GM18861 (cell line): ENCODE measurements around the gene PPP2R5A.
A peak's percentile ranks its signal among the peaks of the same experiment; 100 is the strongest.

Source experiments
- ATAC-seq: cut with Tn5 transposase; IDR thresholded peaks from one replicate; pipeline ENCODE4 v1.9.1; 2021; ENCODE audit not compliant: unreplicated experiment

The PPP2R5A gene

GRCh38 chr1:212284744-212285684 is at the start of gene PPP2R5A:
Gene PPP2R5A (plus strand): TSS chr1:212285410. CDS start chr1:212286111, 701 bp downstream.
- ATAC-seq, result peak; percentile 83

GRCh38 chr1:212235857-212236256 is 49.4 kb upstream of the PPP2R5A start:
- no peak for ATAC-seq

- no peak for ATAC-seq
Observed at GRCh38 chr1:212236664-212237220, 48.5 kb upstream of the PPP2R5A start.

- peak; percentile 98 for ATAC-seq
Observed at GRCh38 chr1:212237651-212238050, 47.6 kb upstream of the PPP2R5A start.

GRCh38 chr1:212238552-212238951 is 46.7 kb upstream of the PPP2R5A start:
- ATAC-seq, result no peak

GRCh38 chr1:212241501-212241900 is 43.7 kb upstream of the PPP2R5A start:
- no peak for ATAC-seq

GRCh38 chr1:212241957-212242287 is 43.3 kb upstream of the PPP2R5A start:
- ATAC-seq, result no peak

GRCh38 chr1:212242288-212242984 is 42.8 kb upstream of the PPP2R5A start:
- ATAC-seq, result no peak

GRCh38 chr1:212242985-212243308 is 42.3 kb upstream of the PPP2R5A start:
- ATAC-seq, result no peak

- ATAC-seq, result no peak
Observed at GRCh38 chr1:212244441-212244840, 40.8 kb upstream of the PPP2R5A start.

- no peak for ATAC-seq
Observed at GRCh38 chr1:212247179-212247721, 38.0 kb upstream of the PPP2R5A start.

- ATAC-seq, result no peak
Observed at GRCh38 chr1:212247988-212248387, 37.2 kb upstream of the PPP2R5A start.

GRCh38 chr1:212254853-212255363 is 30.3 kb upstream of the PPP2R5A start:
- ATAC-seq, result no peak

- ATAC-seq, result no peak
Observed at GRCh38 chr1:212255705-212256307, 29.4 kb upstream of the PPP2R5A start.

GRCh38 chr1:212256369-212256768 is 28.8 kb upstream of the PPP2R5A start:
- ATAC-seq, result no peak

- no peak for ATAC-seq
Observed at GRCh38 chr1:212257157-212257556, 28.1 kb upstream of the PPP2R5A start.

- ATAC-seq, result no peak
Observed at GRCh38 chr1:212259693-212260480, 25.3 kb upstream of the PPP2R5A start.

GRCh38 chr1:212260557-212261355 is 24.5 kb upstream of the PPP2R5A start:
- no peak for ATAC-seq

- no peak for ATAC-seq
Observed at GRCh38 chr1:212261361-212261929, 23.8 kb upstream of the PPP2R5A start.
